GM23248 (cell line): Measurements from ENCODE around the gene MYO16.

ENCODE experiments used
- EZH2 ChIP-seq: fragments of 200-600 bp; sonication (generic); IDR thresholded peaks from 2 replicates; pipeline ENCODE4 v1.6.1; 2018; ENCODE audit warnings: antibody characterized with exemption, mild to moderate bottlenecking; ENCODE audit not compliant: insufficient read depth, poor library complexity, severe bottlenecking
- EZH2phosphoT487 ChIP-seq: fragments of 200-600 bp; sonication (generic); IDR thresholded peaks from 2 replicates; pipeline ENCODE4 v1.6.1; 2018; ENCODE audit warnings: antibody characterized with exemption, moderate library complexity, mild to moderate bottlenecking, low read depth; ENCODE audit not compliant: insufficient read depth

DNA sequence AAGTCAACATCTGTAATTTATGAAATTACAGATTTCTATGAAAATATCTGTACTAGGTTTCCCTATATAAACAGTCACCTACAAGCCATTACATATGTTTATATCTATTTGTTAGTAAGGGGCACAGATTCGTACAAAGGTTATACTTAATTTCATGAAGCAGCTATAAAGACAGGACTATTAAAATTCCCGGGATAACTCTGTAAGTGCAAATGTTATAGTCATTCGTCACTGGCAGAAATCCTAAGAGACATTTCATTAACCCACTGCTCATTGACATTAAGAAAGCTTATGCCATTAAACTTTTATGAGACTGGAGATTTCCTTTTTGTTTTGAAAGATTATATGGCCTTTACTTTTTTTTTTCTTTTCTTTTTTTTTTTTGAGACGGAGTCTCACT is 122.9 kb downstream of the MYO16 start:
- TF ChIP-seq EZH2phosphoT487: no peak
- TF ChIP-seq EZH2: no peak
